ENCODE results near the gene TSPAN9. TPM values are rescaled to one million over a fixed set of nuclear protein-coding genes. Genes with fewer than 3 reads are reported as not detected.

The TSPAN9 gene
- total RNA-seq, 4 donors from 2014 or later = 27.8 to 47.2 (median 34.3) TPM

- no peaks in the 10 kb centered on the region for H3K9me3 ChIP-seq
- DNase-seq (ENCODE audit: low spot score in 2 of 2) = no peak
- H3K4me1 ChIP-seq = peaks cover 52% of the 10 kb centered on the region
- no peak overlapping the region for H3K4me3 ChIP-seq
- TF ChIP-seq EP300 (IDR thresholded peaks at IDR 0.05) = no peak
- TF ChIP-seq POLR2A (IDR thresholded peaks at IDR 0.05) = no peak
- WGBS = 91% methylated on average over 11 of the region's 12 CpGs
- no peak overlapping the region for H3K27ac ChIP-seq
- peaks cover 2% of the 10 kb centered on the region for H3K36me3 ChIP-seq
- H3K27me3 ChIP-seq = no peaks in the 10 kb centered on the region
These were observed 7.6 kb downstream of the TSPAN9 start for GRCh38 chr12:3084742-3085141.

- TF ChIP-seq EP300 (IDR thresholded peaks at IDR 0.05) (no peak), POLR2A (IDR thresholded peaks at IDR 0.05) (no peak), CTCF (IDR thresholded peaks at IDR 0.05) (no peak), POLR2AphosphoS5 (IDR thresholded peaks at IDR 0.05) (no peak)
- Histone ChIP-seq H3K27me3 (no peaks in the 10 kb centered on the region), H3K4me3 (no peak overlapping the region), H3K9me3 (no peaks in the 10 kb centered on the region), H3K27ac (peak overlapping the region; percentile 18), H3K4me1 (peaks cover 52% of the 10 kb centered on the region), H3K36me3 (peaks cover 2% of the 10 kb centered on the region)
- 64% methylated on average over 18 of the region's 19 CpGs for WGBS
- no peak for DNase-seq (ENCODE audit: low spot score in 2 of 2)
These were observed 8.4 kb downstream of the TSPAN9 start for GRCh38 chr12:3085341-3086139.

DNA sequence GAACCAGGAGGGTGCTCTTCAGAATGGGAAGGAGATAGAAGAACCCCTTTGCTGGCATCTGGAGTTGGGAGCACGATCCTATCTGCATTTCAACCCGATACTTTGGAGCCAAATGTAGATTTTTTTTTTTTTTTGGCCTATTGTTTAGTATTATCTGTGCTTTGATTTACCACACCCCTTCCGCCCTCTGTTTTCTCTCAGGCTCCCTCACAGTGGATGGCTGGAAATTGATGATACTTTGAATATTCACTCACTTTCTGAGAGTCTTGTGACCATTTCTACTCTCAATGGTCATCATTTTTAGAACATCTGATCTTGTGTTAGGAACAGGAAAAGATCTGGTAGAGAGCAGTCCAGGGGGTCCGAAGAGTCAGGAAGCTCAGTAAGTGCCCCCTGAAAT is 9.0 kb downstream of the TSPAN9 start:
- 47% methylated on average over 4 of the region's 4 CpGs for WGBS
- Histone ChIP-seq H3K9me3 (no peaks in the 10 kb centered on the region), H3K4me3 (no peak overlapping the region), H3K4me1 (peaks cover 49% of the 10 kb centered on the region), H3K27ac (peak overlapping the region; percentile 18), H3K36me3 (peaks cover 2% of the 10 kb centered on the region), H3K27me3 (no peaks in the 10 kb centered on the region)
- DNase-seq (ENCODE audit: low spot score in 2 of 2) = no peak
- TF ChIP-seq POLR2AphosphoS5 (IDR thresholded peaks at IDR 0.05) = no peak
- TF ChIP-seq EP300 (IDR thresholded peaks at IDR 0.05) = no peak
- TF ChIP-seq POLR2A (IDR thresholded peaks at IDR 0.05) = no peak
- no peak for TF ChIP-seq CTCF (IDR thresholded peaks at IDR 0.05)

- Histone ChIP-seq H3K4me1 (peaks cover 54% of the 10 kb centered on the region), H3K4me3 (no peak overlapping the region), H3K27me3 (no peaks in the 10 kb centered on the region), H3K27ac (no peak overlapping the region), H3K9me3 (no peaks in the 10 kb centered on the region), H3K36me3 (peaks cover 2% of the 10 kb centered on the region)
- WGBS = 84% methylated on average over 9 of the region's 9 CpGs
- DNase-seq (ENCODE audit: low spot score in 2 of 2) = no peak
- TF ChIP-seq CTCF (IDR thresholded peaks at IDR 0.05) = no peak
These were observed 9.6 kb downstream of the TSPAN9 start for GRCh38 chr12:3086729-3087323.

DNA sequence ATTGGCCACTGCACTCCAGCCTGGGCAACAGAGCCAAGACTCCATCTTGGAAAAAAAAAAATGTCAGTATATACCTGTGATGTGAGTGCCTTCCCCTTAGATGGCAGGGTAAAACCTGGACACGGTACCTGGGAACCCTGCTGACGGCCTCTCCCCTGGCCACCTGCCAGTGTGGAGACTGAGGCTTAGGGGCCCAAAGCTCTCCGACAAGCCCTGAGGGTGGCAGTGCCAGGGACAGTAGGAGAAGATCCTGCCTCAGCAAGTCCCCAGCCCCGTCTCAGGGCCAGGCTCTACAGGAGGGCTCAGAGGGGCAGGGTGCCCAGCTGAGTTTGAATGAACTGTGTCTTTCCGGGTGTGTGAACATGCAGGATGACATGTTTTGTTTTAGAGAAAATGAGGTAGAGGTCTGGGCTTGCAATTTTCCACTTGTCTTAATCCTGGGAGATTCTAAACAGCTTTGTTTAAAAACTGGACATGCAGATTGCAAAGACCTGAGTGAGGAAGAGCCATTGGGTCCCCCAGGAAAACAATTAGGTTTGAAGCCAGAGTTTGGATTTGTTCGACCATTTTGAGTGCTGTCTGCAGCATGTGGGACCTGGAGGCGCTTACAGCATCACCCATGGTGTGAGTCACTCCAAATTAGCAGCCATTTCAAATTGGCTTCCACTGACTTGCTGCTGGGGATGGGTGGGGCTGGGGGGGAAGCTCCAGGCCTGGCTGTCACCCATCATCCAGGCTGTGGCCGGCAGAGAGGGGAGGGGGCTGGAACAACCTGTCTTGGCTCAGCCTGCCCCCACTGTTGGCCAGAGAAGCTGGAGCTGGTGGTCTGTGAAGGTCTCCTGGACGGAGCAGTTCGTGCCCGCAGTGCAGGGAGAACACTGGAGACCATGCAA is 10.8 kb downstream of the TSPAN9 start:
- WGBS = 50% methylated on average over 11 of the region's 11 CpGs
- Histone ChIP-seq H3K27me3 (no peaks in the 10 kb centered on the region), H3K4me3 (no peak overlapping the region), H3K4me1 (peaks cover 63% of the 10 kb centered on the region), H3K27ac (peak overlapping the region; percentile 51), H3K9me3 (no peaks in the 10 kb centered on the region), H3K36me3 (peaks cover 2% of the 10 kb centered on the region)
- DNase-seq (ENCODE audit: low spot score in 2 of 2) = no peak
- TF ChIP-seq EP300 (IDR thresholded peaks at IDR 0.05) (no peak), POLR2AphosphoS5 (IDR thresholded peaks at IDR 0.05) (no peak), POLR2A (IDR thresholded peaks at IDR 0.05) (no peak)

- Histone ChIP-seq H3K36me3 (peaks cover 2% of the 10 kb centered on the region), H3K27ac (no peak overlapping the region), H3K27me3 (no peaks in the 10 kb centered on the region), H3K9me3 (no peaks in the 10 kb centered on the region), H3K4me1 (peaks cover 54% of the 10 kb centered on the region), H3K4me3 (no peak overlapping the region)
- TF ChIP-seq POLR2AphosphoS5 (IDR thresholded peaks at IDR 0.05) (no peak), EP300 (IDR thresholded peaks at IDR 0.05) (no peak), CTCF (IDR thresholded peaks at IDR 0.05) (no peak), POLR2A (IDR thresholded peaks at IDR 0.05) (no peak)
- no peak for DNase-seq (ENCODE audit: low spot score in 2 of 2)
- WGBS = 91% methylated on average over 5 of the region's 5 CpGs
These were observed 12.4 kb downstream of the TSPAN9 start for GRCh38 chr12:3089588-3089987.

Measured in suprapubic skin (tissue), 4 donors.